Parietal lobe (tissue), 2 donors: ENCODE data around the gene BEND7. TPM values are rescaled to one million over a fixed set of nuclear protein-coding genes. Genes with fewer than 3 reads are reported as not detected.

Experiments used
- small RNA-seq: library from RNA; depleted of rRNA; stranded (forward); fragments of <200 nt; gene quantifications from one replicate; pipeline ENCODE3, GENCODE V24; 2014; ENCODE audit warnings: low replicate concordance
- total RNA-seq: library from RNA; depleted of rRNA; stranded (reverse); fragments of >200 nt; gene quantifications from one replicate; pipeline ENCODE4 v1.2.3, GENCODE V29; 2014

Gene BEND7, protein sequence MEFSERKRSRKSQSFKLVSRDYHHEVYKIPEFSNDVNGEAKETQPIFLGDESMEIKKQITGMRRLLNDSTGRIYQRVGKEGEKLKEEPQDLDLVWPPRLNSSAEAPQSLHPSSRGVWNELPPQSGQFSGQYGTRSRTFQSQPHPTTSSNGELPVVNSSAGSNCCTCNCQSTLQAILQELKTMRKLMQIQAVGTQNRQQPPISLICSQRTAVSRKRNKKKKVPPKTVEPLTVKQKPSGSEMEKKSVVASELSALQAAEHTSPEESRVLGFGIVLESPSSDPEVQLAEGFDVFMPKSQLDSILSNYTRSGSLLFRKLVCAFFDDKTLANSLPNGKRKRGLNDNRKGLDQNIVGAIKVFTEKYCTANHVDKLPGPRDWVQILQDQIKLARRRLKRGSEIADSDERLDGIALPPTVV
- 14.4 TPM for total RNA-seq

DNA sequence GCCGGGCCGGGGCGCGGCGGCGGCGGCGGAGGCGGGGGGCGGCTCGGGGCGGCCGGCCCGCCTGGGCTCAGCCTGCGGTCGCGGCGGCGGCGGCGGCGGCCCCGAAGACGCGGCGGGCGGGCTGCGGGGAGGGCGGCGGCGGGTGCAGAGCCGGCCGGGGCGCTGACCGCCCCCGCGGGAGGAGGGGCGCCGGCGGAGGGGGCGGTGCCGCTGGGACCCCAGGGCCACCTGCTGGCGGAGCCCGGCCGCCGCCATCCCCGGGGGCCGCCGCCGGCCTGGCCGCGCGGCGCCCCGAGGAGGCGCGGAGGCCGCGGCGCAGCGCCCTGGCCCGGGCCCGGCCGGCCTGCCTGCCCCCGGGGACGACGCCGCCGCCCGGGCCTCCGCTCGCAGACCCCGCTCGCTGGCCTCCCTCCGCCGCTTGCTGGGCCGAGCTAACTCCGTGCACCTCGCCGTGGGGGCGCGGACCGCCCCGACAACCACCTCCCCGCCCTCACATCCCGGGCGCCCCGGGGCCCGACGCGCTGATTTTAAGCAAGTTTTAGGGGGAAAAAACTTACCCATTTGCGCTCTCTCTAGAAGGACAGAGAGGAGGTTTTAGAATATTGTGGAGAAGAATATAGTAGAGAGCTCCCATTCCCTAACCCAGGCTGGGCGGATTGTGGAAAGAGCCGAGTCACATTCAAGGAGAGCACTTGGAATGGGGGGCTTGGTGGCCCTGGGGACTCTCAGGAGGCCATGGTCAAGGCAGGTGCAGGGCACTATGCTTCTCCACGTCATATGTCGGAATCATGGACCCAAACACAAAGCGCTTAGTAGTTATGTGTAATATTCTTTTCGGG, at the start of gene BEND7:
TSS of gene BEND7 (minus strand) at position 140 of the 839 bp plus-strand sequence. CDS start 481 bp downstream, outside the sequence.

Small RNA genes lying within 50 kb of the gene (small RNA-seq; reads per million reads assigned to genes)
- not detected for gene RF00019

Other genes starting within 250 kb of the BEND7 start
- gene PHYH, start 228.9 kb downstream of the BEND7 start, total RNA-seq = 11.0 TPM
- 50.1 TPM for gene SEPHS1, start 180.7 kb downstream of the BEND7 start, total RNA-seq
- 45.4 TPM for gene PRPF18, start 58.0 kb upstream of the BEND7 start, total RNA-seq